ENCODE data around the gene CCT6B.
"Not testable (repeated sequence)": the region's sequence is repeated elsewhere in the genome, so short reads cannot be mapped to it uniquely, and the experiment has no call there.

Gene CCT6B

GRCh38 chr17:34961093-34961911 lies at the start of gene CCT6B, which contains the start of gene ZNF830:
TSS of gene CCT6B (minus strand) at chr17:34961460. CDS start at chr17:34961393, 67 bp downstream.
TSS of gene ZNF830 (plus strand) at chr17:34961540. CDS start at chr17:34961567, 27 bp downstream.
- peak; percentile 89 for ATAC-seq (replicated peaks; ENCODE audit: extremely low read depth, poor library complexity, severe bottlenecking)
- H3K4me3 Mint-ChIP-seq, result peak within 1 kb of the TSS; percentile 97
- H3K36me3 Mint-ChIP-seq (ENCODE audit: insufficient read depth), result peaks cover 28% of the 10 kb centered on the region
- peak within 1 kb of the TSS; percentile 99 for H3K27ac Mint-ChIP-seq (ENCODE audit: low read depth)
- H3K4me1 Mint-ChIP-seq, result peaks cover 30% of the 10 kb centered on the region
- H3K27me3 Mint-ChIP-seq, result no peaks in the 10 kb centered on the region
- peak; percentile 81 to 84 for DNase-seq (ENCODE audit: low spot score in 2 of 2)
- H3K9me3 Mint-ChIP-seq, result no peaks in the 10 kb centered on the region

GRCh38 chr17:35010093-35010492 lies 48.8 kb upstream of the CCT6B start:
- H3K27ac Mint-ChIP-seq (ENCODE audit: low read depth), result no peak overlapping the region
- peaks cover 35% of the 10 kb centered on the region for H3K36me3 Mint-ChIP-seq (ENCODE audit: insufficient read depth)
- no peak for DNase-seq (ENCODE audit: low spot score in 2 of 2)
- peaks cover 7% of the 10 kb centered on the region for H3K4me1 Mint-ChIP-seq
- H3K4me3 Mint-ChIP-seq, result no peak overlapping the region
- no peaks in the 10 kb centered on the region for H3K27me3 Mint-ChIP-seq
- H3K9me3 Mint-ChIP-seq, result no peaks in the 10 kb centered on the region
- no peak for ATAC-seq (replicated peaks; ENCODE audit: extremely low read depth, poor library complexity, severe bottlenecking)

- DNase-seq (ENCODE audit: low spot score in 2 of 2), result no peak
- Mint-ChIP-seq H3K4me1 (peaks cover 7% of the 10 kb centered on the region), H3K36me3 (ENCODE audit: insufficient read depth) (peaks cover 33% of the 10 kb centered on the region)
Measured at GRCh38 chr17:35006961-35007360, 45.7 kb upstream of the CCT6B start.

GRCh38 chr17:35006345-35006744 lies 45.1 kb upstream of the CCT6B start:
- Mint-ChIP-seq H3K36me3 (ENCODE audit: insufficient read depth) (peaks cover 32% of the 10 kb centered on the region), H3K27ac (ENCODE audit: low read depth) (peak overlapping the region; percentile 51), H3K27me3 (no peaks in the 10 kb centered on the region), H3K4me3 (no peak overlapping the region), H3K9me3 (no peaks in the 10 kb centered on the region), H3K4me1 (peaks cover 7% of the 10 kb centered on the region)
- DNase-seq (ENCODE audit: low spot score in 2 of 2) (no peak), ATAC-seq (replicated peaks; ENCODE audit: extremely low read depth, poor library complexity, severe bottlenecking) (no peak)

More at GRCh38 chr17:35006961-35007360, 45.7 kb upstream of the CCT6B start:
- no peak for ATAC-seq (replicated peaks; ENCODE audit: extremely low read depth, poor library complexity, severe bottlenecking)
- H3K4me3 Mint-ChIP-seq, result no peak overlapping the region
- no peaks in the 10 kb centered on the region for H3K27me3 Mint-ChIP-seq
- H3K9me3 Mint-ChIP-seq, result no peaks in the 10 kb centered on the region
- H3K27ac Mint-ChIP-seq (ENCODE audit: low read depth), result peak overlapping the region; percentile 82

- DNase-seq (ENCODE audit: low spot score in 2 of 2), result no peak
Measured at GRCh38 chr17:35003778-35004177, 42.5 kb upstream of the CCT6B start.

GRCh38 chr17:35002876-35003551 lies 41.8 kb upstream of the CCT6B start:
- Mint-ChIP-seq H3K4me3 (no peak overlapping the region), H3K27me3 (no peaks in the 10 kb centered on the region), H3K9me3 (no peaks in the 10 kb centered on the region), H3K4me1 (peaks cover 12% of the 10 kb centered on the region), H3K36me3 (ENCODE audit: insufficient read depth) (peaks cover 24% of the 10 kb centered on the region), H3K27ac (ENCODE audit: low read depth) (peak overlapping the region; percentile 85)
- DNase-seq (ENCODE audit: low spot score in 2 of 2) (no peak), ATAC-seq (replicated peaks; ENCODE audit: extremely low read depth, poor library complexity, severe bottlenecking) (no peak)

More at GRCh38 chr17:35003778-35004177, 42.5 kb upstream of the CCT6B start:
- Mint-ChIP-seq H3K27ac (ENCODE audit: low read depth) (no peak overlapping the region), H3K36me3 (ENCODE audit: insufficient read depth) (peaks cover 24% of the 10 kb centered on the region), H3K9me3 (no peaks in the 10 kb centered on the region), H3K4me3 (no peak overlapping the region), H3K4me1 (peaks cover 7% of the 10 kb centered on the region), H3K27me3 (no peaks in the 10 kb centered on the region)
- no peak for ATAC-seq (replicated peaks; ENCODE audit: extremely low read depth, poor library complexity, severe bottlenecking)

GRCh38 chr17:35001549-35001948 lies 40.3 kb upstream of the CCT6B start:
- Mint-ChIP-seq H3K36me3 (ENCODE audit: insufficient read depth) (peaks cover 18% of the 10 kb centered on the region), H3K9me3 (no peaks in the 10 kb centered on the region), H3K27me3 (no peaks in the 10 kb centered on the region), H3K4me1 (peaks cover 6% of the 10 kb centered on the region), H3K4me3 (no peak overlapping the region), H3K27ac (ENCODE audit: low read depth) (peak overlapping the region; percentile 85)
- no peak for ATAC-seq (replicated peaks; ENCODE audit: extremely low read depth, poor library complexity, severe bottlenecking)
- no peak for DNase-seq (ENCODE audit: low spot score in 2 of 2)

- not testable (repeated sequence) for H3K4me1 Mint-ChIP-seq; H3K27ac Mint-ChIP-seq (ENCODE audit: low read depth); H3K27me3 Mint-ChIP-seq; H3K9me3 Mint-ChIP-seq; ATAC-seq (replicated peaks; ENCODE audit: extremely low read depth, poor library complexity, severe bottlenecking); H3K4me3 Mint-ChIP-seq; DNase-seq (ENCODE audit: low spot score in 2 of 2)
- H3K36me3 Mint-ChIP-seq (ENCODE audit: insufficient read depth), result peaks cover 19% of the 10 kb centered on the region
Measured at GRCh38 chr17:35000965-35001364, 39.7 kb upstream of the CCT6B start.

GRCh38 chr17:34999456-34999855 lies 38.2 kb upstream of the CCT6B start:
- ATAC-seq (replicated peaks; ENCODE audit: extremely low read depth, poor library complexity, severe bottlenecking) (no peak), DNase-seq (ENCODE audit: low spot score in 2 of 2) (no peak)
- Mint-ChIP-seq H3K4me1 (peaks cover 6% of the 10 kb centered on the region), H3K27me3 (no peaks in the 10 kb centered on the region), H3K9me3 (no peaks in the 10 kb centered on the region), H3K4me3 (no peak overlapping the region), H3K36me3 (ENCODE audit: insufficient read depth) (peaks cover 16% of the 10 kb centered on the region), H3K27ac (ENCODE audit: low read depth) (peak overlapping the region; percentile 38)

- Mint-ChIP-seq H3K36me3 (ENCODE audit: insufficient read depth) (peaks cover 14% of the 10 kb centered on the region), H3K9me3 (no peaks in the 10 kb centered on the region), H3K27ac (ENCODE audit: low read depth) (peak overlapping the region; percentile 68), H3K27me3 (no peaks in the 10 kb centered on the region), H3K4me1 (peaks cover 6% of the 10 kb centered on the region), H3K4me3 (no peak overlapping the region)
- DNase-seq (ENCODE audit: low spot score in 2 of 2) (peak; percentile 65 to 68), ATAC-seq (replicated peaks; ENCODE audit: extremely low read depth, poor library complexity, severe bottlenecking) (peak; percentile 87)
Measured at GRCh38 chr17:34998205-34998604, 36.9 kb upstream of the CCT6B start.

GRCh38 chr17:34997355-34997862 lies 36.1 kb upstream of the CCT6B start:
- DNase-seq (ENCODE audit: low spot score in 2 of 2) (no peak), ATAC-seq (replicated peaks; ENCODE audit: extremely low read depth, poor library complexity, severe bottlenecking) (no peak)
- peaks cover 14% of the 10 kb centered on the region for H3K4me1 Mint-ChIP-seq
- no peaks in the 10 kb centered on the region for H3K27me3 Mint-ChIP-seq
- peaks cover 11% of the 10 kb centered on the region for H3K36me3 Mint-ChIP-seq (ENCODE audit: insufficient read depth)
- no peaks in the 10 kb centered on the region for H3K9me3 Mint-ChIP-seq
- no peak overlapping the region for H3K27ac Mint-ChIP-seq (ENCODE audit: low read depth)
- H3K4me3 Mint-ChIP-seq, result no peak overlapping the region

- peaks cover 15% of the 10 kb centered on the region for H3K4me1 Mint-ChIP-seq
- ATAC-seq (replicated peaks; ENCODE audit: extremely low read depth, poor library complexity, severe bottlenecking) (no peak), DNase-seq (ENCODE audit: low spot score in 2 of 2) (no peak)
- H3K4me3 Mint-ChIP-seq, result no peak overlapping the region
- H3K27ac Mint-ChIP-seq (ENCODE audit: low read depth), result no peak overlapping the region
- H3K36me3 Mint-ChIP-seq (ENCODE audit: insufficient read depth), result peaks cover 12% of the 10 kb centered on the region
- no peaks in the 10 kb centered on the region for H3K27me3 Mint-ChIP-seq
- H3K9me3 Mint-ChIP-seq, result no peaks in the 10 kb centered on the region
Measured at GRCh38 chr17:34996422-34997285, 35.4 kb upstream of the CCT6B start.
